Stimulated activated CD8-positive, alpha-beta memory T cell treated with anti-CD3 and anti-CD28 coated beads, Interleukin-7, amount 100 ng/mL, for 4 hours (primary cell): Measurements from ENCODE around the gene NOS1.

Experiments
- DNase-seq, 2 donors: peaks; one replicate each; pipeline ENCODE4 v3.0.0-alpha.2; 2020; ENCODE audit warnings: low read depth in 2 of 2

Gene NOS1

DNA sequence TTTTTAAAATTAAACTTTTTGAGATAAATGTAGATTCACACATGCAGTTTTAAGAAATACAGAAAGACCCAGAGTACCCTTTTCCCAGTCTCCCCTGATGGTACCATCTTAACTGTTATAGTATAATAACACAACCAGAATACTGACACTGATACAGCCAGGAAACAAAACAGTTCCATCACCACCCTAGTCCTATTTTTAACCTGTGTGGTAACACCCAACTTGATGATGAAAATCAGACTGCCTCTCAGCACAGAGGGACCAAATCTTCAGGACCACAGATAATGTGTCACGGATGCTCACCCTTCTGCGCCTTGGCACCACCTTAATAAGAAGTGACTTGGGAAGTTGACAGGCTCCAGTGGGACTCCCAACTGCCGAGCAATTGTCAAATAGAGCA is 189.3 kb downstream of the NOS1 start:
- no peak for DNase-seq

DNA sequence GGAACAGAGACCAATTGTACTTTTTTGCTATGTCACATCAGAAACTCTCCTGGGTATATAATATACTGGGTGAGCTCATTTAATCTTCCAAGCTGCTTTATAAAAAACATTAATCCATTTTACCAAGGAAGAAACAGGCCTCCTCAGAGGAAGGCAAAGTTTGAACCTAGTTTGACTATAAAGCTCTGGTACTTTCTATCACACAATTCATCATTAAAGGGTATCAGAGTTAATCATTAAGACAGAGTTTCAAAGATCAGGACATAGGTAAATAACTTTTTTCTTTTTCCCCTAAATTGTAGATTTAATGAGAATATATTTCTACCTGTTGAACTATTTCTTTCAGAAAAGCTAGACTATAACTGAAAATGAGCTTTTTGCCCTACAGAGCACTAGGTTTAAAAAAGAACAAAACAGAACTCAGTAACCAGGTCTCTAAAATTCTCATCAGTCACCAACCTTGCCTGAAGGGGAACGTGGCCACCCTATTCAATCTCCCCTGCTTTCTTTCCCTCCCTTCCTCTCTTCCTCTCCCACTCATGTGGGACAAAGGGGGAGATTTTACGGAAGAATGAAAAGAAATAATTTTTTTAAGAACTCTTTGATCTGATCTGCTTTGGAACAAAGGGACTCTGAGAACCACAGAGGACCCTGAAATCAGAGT is 189.8 kb downstream of the NOS1 start:
- no peak for DNase-seq

DNA sequence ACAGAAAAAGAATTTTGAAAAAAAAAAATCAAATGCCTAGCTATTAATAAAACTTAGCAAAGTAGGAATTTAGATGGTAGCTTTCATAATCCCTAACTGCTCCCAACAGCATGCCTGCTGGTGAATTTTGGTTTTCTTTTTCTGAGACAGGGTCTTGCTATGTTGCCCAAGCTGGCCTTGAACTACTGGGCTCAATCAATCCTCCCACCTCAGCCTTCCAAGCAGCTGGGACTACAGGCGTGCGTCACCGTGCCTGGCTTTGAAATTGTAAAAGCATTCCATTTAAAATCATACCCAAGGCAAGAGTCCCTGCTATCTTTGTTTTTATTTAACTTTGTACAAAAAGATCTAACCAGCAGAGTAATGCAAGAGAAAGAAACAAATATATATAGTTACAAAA is 191.9 kb downstream of the NOS1 start:
- DNase-seq: no peak

DNA sequence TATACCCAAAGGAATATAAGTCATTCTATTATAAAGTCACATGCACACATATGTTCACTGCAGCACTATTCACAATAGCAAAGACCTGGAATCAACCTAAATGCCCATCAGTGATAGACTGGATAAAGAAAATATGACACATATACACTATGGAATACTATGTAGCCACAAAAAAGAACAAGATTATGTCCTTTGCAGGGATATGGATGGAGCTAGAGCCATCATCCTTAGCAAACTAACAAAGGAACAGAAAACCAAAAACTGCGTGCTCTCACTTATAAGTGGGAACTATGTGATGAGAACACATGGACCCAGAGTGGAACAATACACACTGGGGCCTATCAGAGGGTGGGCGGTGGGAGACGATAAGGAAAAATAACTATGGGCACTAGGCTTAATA is 192.4 kb downstream of the NOS1 start:
- DNase-seq: no peak

DNA sequence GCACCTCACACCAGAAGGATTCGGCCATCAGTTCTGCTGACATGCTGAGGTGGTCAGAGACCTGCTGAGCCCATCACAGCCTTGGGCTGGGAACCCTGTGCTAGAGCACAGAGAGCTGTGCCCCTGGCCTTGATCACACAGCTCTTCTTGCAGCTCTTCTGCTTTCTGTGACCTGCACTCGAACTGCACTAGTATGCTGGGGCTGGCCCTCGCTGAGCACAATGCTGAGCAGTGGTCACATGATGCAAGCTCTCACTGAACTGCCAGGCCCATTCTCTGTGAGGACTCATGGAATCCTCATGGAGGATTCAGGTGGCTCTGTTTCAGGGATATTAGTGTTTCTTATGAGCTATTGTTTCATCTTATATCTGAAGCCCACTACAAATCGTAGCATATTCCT is 193.7 kb downstream of the NOS1 start:
- DNase-seq: no peak

DNA sequence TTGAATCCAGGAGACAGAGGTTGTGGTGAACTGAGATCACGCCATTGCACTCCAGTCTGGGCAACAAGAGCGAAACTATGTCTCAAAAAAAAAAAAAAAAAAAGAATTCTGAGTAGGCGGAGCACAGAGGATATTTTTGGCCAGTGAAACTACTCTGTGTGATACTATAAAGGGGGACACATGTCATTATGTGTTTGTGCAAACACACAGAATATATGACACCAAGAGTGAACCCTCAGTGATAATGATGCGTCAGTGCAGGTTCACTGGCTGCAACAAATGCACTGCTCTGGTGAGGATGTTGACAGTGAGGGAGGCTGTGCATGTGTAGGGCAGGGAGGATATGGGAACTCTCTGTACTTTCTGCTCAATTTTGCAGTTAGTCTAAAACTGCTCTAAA is 195.3 kb downstream of the NOS1 start:
- DNase-seq: no peak

DNA sequence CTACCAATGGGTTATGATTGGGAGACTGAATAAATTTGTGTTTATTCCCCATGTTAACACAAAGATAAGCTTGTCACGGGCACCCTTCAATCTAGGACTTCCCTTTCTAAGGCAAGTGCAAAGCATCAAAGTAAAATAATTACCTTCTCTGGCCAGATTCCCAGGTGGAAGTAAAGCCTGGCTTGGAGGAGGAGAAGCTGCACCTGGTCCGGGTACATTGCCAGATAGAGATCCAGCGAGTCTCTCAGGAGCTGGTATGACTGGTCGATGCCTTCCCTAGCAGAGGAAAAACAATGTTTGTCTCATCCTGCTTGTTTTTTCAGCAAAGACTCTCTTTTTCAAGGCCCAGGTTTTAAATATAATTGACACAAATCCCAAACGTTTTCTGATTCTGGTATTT is 196.1 kb downstream of the NOS1 start:
- DNase-seq: no peak

DNA sequence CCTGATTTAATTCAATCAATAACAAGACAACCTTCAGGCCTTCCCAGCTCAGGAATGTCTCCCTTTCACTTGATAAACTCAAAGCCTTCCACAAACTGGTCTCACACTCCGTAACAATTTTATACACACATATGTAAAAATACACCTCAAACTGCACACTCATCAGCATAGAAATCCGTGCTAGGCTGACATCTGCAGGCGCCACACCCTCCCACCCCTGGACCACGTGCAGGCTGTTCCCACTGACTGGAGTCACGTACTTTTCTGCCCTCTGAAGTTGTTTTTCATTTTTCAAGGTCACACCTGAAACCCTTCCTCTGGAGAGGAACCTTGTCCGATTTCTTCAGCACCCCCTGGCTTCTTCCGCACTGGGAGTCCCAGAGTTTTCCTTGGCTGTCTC is 198.8 kb downstream of the NOS1 start:
- no peak for DNase-seq

DNA sequence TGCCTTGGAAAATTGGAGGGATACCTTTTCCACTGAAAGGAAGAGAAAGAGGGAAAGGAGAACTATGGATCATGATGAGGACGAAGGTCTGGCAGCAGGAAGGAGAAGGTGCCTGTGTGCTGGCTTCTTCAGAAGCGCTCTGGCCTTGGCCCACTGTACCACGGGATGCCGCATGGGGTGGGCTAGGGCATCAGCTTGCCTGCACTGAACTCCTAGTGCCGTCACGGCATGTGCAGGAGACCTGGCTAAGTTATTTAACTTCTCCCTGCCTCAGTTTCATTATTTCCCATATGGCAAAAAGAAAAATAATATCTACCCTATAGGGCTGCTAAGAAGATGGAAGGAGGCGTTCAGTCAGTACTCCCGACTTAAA is 199.3 kb downstream of the NOS1 start:
- DNase-seq: no peak

DNA sequence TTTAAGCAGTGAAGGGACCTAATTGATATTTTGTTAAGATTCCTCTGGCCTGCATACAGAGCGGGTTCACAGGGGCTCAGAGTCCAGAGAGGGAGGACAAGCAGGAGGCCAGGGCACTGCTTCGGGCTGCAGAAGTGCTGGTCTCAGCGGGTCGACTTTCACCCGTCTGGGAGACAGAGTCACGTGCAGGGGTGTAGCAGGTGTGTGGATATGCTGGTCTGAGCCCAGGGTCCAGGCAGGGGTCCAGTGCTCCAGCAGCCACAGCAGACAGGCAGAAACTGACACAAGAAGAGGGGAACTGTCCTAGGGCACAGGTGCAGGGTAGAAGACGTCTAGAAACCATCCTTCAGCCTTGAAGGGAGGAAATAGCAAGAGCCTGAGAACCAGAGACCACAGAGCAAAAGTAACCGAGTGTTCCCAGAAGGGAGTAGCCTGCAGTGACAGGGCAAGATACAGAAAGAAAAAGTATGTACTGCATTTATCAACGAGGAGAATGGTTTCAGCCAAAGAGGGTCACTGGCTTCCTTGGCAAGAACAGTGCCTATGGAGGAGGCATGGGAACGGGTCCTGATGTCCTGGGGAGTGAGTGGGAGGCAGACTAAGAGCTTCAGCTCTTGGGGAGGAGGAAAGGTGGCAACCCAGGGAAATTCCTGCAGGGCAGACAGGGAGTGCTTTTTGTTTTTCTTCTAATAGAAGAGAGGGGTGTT is 199.8 kb downstream of the NOS1 start:
- no peak for DNase-seq

DNA sequence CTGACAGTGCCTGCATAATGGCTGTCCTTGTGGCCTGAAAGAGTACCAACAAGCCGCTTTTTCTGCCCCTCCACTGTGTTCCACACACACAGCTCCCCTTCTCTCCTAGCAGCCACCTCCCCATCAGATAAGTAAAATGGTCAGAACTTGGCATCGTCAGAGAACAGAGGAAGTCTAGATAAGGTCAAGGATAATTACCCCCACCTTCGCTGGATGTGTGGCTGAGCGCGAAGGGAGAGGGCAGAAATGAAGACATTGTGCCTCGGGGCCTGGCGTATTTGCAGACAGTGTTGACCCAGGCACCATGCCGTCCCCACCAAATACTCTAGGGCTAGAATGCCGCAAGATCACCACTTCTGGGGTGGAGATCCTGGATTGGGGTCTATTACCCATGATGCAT is 201.8 kb downstream of the NOS1 start:
- DNase-seq: no peak

DNA sequence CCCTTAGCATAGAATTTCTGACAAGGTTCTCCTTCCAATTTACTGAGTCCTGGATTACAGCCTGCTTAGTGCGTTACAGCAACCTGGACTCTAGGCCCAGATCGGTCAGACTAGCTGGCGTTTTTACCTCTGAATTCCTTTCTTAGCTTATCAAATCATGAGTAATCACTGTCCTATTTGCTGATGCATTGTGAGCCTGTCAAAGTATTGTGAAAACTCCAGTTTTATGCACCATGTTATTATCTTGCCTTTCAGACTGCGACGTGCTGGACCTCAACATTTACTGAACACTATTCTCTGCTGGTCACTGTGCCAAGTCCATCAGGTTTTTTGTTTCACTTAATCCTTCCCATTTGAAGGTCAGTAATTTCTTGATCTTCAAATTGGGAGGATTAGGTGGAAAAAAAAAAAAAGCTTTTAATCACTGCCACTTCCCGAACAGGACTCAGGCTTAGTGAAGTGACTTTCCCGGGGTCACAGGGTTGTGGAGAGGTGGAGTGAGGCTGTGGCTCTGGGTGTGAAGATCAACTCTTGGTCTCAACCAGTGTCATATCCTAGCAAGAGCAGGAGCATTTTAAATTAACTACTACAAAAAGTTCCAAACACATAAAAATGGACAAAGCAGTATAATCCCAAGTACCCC is 202.4 kb downstream of the NOS1 start:
- DNase-seq: no peak
